Stimulated activated naive CD8-positive, alpha-beta T cell treated with anti-CD3 and anti-CD28 coated beads, Interleukin-15, amount 100 ng/mL, for 72 hours (primary cell): ENCODE measurements around the gene ADM2.

Experiments used
- ATAC-seq: fragments of 150-1000 bp; cut with Tn5 transposase; 2 replicates; pipeline ENCODE4 v1.10.0; 2021; ENCODE audit warnings: mild to moderate bottlenecking, moderate library complexity
- DNase-seq, 2 donors: peaks; one replicate each; pipeline ENCODE4 v3.0.0; 2021 to 2022
- H3K27ac Mint-ChIP-seq, 2 donors: one replicate each; pipeline ENCODE4 v1.8.0; 2022; ENCODE audit warnings: mild to moderate bottlenecking in 2 of 2, mixed read lengths in 2 of 2, moderate library complexity in 2 of 2
- H3K27me3 Mint-ChIP-seq: one replicate; pipeline ENCODE4 v1.8.0; 2022; ENCODE audit warnings: mixed read lengths
- H3K4me1 Mint-ChIP-seq: one replicate; pipeline ENCODE4 v1.8.0; 2022; ENCODE audit warnings: mild to moderate bottlenecking, mixed read lengths
- H3K4me3 Mint-ChIP-seq, 2 donors: one replicate each; pipeline ENCODE4 v1.8.0; 2022; ENCODE audit warnings: mild to moderate bottlenecking in 2 of 2, mixed read lengths in 2 of 2, moderate library complexity in 1 of 2
- H3K9me3 Mint-ChIP-seq, 2 donors: one replicate each; pipeline ENCODE4 v1.8.0; 2022; ENCODE audit warnings: mixed read lengths in 2 of 2

ADM2 gene

GRCh38 chr22:50471962-50472361, 9.4 kb upstream of the ADM2 start:
- no peak for ATAC-seq
- no peak for DNase-seq
- H3K4me3 Mint-ChIP-seq, result peak overlapping the region; percentile 91 to 98
- no peaks in the 10 kb centered on the region for H3K27me3 Mint-ChIP-seq
- H3K27ac Mint-ChIP-seq, result peak overlapping the region in 1 of 2 donors; percentile 35
- peaks cover 85% of the 10 kb centered on the region for H3K4me1 Mint-ChIP-seq
- no peaks in the 10 kb centered on the region for H3K9me3 Mint-ChIP-seq

GRCh38 chr22:50473088-50473487, 8.3 kb upstream of the ADM2 start:
- Mint-ChIP-seq H3K27me3 (no peaks in the 10 kb centered on the region), H3K9me3 (no peaks in the 10 kb centered on the region), H3K4me1 (peaks cover 75% of the 10 kb centered on the region), H3K27ac (peak overlapping the region; percentile 71 to 78), H3K4me3 (peak overlapping the region; percentile 91 to 98)
- ATAC-seq (peak; percentile 31), DNase-seq (peak; percentile 59 to 65)

DNA sequence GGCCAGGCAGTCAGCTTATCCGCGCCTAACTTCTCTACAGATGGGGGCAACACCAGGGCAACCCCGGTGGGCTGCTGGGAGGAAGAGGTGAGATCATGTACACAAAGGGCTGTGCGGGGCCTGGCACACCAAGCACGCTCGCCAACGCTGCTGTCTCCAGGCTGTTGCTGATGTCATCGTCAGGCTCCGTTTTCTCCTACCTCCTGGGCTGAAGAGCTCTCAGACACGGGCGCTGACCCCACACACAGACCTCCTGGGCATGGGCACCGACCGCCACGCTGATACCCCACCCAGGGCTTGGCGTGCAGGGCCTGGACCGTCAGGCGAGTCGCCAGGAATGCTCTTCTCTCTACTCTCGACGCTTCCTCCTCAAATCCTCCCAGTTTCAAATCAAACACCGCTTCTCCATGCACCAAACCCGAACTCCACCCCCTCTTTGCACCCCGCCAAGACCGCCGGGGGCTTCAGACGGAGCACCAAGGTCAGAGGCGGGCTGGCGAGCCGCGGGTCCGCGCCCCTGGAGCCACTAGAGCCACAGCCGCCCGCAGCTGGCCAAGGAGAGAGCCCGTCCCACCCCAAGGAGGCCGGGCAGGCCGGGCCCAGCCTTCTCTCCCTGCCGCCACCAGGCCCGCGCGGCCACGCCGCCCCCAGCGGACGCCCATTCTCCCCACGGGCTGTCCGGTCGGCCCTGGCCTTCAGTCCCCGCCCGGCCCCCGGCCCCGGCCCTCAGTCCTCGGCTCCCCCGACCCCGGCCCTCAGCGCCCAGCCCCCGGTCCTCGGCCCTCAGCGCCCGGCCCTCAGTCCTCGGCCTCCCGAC, 7.3 kb upstream of the ADM2 start:
- H3K27me3 Mint-ChIP-seq, result no peaks in the 10 kb centered on the region
- H3K4me3 Mint-ChIP-seq, result peak overlapping the region; percentile 91 to 98
- H3K27ac Mint-ChIP-seq, result peak overlapping the region; percentile 31 to 92
- H3K9me3 Mint-ChIP-seq, result no peaks in the 10 kb centered on the region
- H3K4me1 Mint-ChIP-seq, result peaks cover 65% of the 10 kb centered on the region
- ATAC-seq (no peak), DNase-seq (peak; percentile 46 to 64)

DNA sequence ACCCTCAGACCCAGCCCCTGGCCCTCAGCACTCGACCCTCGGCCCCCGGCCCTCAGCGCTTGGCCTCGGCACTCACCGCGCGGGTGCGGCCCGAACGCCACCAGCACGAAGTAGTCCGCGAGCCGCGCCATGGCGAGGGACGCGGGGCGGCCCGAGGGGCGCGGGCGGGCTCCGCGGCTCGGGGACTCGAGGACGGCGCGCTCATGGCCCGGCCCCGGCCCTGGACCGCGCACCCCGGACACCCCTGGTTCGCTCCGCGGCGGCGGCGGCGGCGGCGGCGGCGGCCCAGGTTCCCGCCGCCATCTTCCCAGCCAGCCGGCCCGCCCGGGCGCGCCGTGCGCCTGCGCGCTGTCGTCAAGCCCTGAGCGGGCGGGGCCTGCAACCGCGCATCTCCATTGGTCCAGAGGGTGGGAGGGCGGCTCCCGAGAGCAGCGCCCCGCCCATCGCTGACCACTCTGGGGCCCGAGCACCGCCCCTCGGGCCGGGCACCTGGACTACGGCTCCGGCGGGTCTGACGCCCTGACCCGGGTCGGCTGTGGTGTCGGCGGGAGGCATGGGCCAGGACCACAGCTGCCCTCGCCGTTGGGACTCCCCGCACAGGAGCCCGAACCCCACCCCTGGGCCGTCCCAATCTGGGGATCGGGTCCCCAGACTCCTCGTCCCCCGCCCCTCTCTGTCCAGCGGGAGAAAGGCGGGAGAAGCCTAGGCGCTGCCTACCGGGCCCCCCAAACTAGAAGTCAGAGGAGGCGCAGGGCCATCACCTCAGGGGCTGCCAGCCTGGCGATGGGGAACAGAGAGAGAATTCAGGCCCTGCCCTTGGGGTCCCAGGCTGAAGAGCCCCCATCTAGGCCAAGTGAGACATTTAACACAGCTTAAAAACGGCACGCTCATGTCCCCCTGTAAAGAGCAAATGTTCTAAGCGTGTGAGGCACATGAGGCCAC, 6.4 kb upstream of the ADM2 start, which contains the start of gene SBF1:
SBF1 (minus strand) TSS at position 326 of the 942 bp plus-strand sequence; CDS start at position 131, 195 bp downstream.
- ATAC-seq (peak; percentile 70), DNase-seq (peak; percentile 87 to 89)
- peak within 1 kb of the TSS; percentile 91 to 98 for H3K4me3 Mint-ChIP-seq
- H3K9me3 Mint-ChIP-seq, result no peaks in the 10 kb centered on the region
- H3K4me1 Mint-ChIP-seq, result peaks cover 60% of the 10 kb centered on the region
- peaks cover 6% of the 10 kb centered on the region for H3K27me3 Mint-ChIP-seq
- peak within 1 kb of the TSS; percentile 51 to 92 for H3K27ac Mint-ChIP-seq

- Mint-ChIP-seq H3K9me3 (no peaks in the 10 kb centered on the region), H3K4me3 (peak overlapping the region; percentile 76 to 77), H3K27me3 (peaks cover 12% of the 10 kb centered on the region), H3K4me1 (peaks cover 60% of the 10 kb centered on the region), H3K27ac (peak overlapping the region in 1 of 2 donors; percentile 39)
- ATAC-seq (no peak), DNase-seq (no peak)
These were observed 5.7 kb upstream of the ADM2 start for GRCh38 chr22:50475652-50476002.

DNA sequence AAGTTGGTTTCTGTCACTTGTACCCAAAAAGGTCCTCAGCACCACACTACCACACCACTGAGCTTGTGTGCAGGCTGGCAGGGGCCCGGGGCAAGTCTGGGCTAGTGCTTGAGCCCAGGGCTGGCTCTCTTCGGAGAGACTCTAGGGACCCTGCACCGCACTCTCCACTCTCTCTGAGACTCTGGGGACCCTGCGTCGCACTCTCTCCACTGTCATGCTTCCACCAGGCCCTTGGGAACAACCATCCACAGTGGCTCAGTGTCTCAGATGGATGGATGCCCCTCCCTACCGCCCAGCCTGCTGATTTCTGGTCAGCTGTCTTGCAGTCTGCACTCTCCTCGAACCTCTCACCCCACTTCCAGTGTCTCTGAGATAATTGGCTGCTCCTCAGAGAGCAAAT, 4.5 kb upstream of the ADM2 start:
- no peak for DNase-seq
- H3K4me1 Mint-ChIP-seq, result peaks cover 47% of the 10 kb centered on the region
- H3K9me3 Mint-ChIP-seq, result no peaks in the 10 kb centered on the region
- ATAC-seq, result no peak
- peak overlapping the region in 1 of 2 donors; percentile 16 for H3K4me3 Mint-ChIP-seq
- peak overlapping the region in 1 of 2 donors; percentile 55 for H3K27ac Mint-ChIP-seq
- H3K27me3 Mint-ChIP-seq, result peaks cover 15% of the 10 kb centered on the region

- Mint-ChIP-seq H3K9me3 (no peaks in the 10 kb centered on the region), H3K4me3 (no peak overlapping the region), H3K27ac (no peak overlapping the region), H3K4me1 (peaks cover 40% of the 10 kb centered on the region), H3K27me3 (peaks cover 15% of the 10 kb centered on the region)
- no peak for DNase-seq
- ATAC-seq, result no peak
These were observed 3.4 kb upstream of the ADM2 start for GRCh38 chr22:50477923-50478322.

DNA sequence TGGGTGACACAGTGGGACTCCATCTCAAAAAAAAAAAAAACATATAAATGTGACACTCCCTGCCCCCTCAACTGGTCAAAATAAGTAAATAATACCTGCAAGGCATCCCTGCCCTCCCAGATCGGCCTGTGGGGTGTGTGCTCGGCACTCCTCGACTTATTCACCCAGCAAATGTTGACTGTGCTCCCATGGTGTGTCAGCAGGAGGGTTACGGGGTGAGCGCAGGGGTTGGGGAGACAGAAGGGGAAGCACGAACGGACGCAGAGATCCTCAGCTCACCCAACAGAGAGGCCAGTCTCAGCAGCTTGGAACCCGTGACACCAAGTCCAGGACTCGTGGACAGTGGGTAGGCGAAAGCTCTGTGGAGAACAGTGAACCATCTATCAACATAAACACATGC, 1.6 kb upstream of the ADM2 start:
- Mint-ChIP-seq H3K4me3 (peak overlapping the region in 1 of 2 donors; percentile 69), H3K27me3 (peaks cover 15% of the 10 kb centered on the region), H3K4me1 (peaks cover 37% of the 10 kb centered on the region), H3K9me3 (no peaks in the 10 kb centered on the region), H3K27ac (no peak overlapping the region)
- ATAC-seq (no peak), DNase-seq (no peak)

DNA sequence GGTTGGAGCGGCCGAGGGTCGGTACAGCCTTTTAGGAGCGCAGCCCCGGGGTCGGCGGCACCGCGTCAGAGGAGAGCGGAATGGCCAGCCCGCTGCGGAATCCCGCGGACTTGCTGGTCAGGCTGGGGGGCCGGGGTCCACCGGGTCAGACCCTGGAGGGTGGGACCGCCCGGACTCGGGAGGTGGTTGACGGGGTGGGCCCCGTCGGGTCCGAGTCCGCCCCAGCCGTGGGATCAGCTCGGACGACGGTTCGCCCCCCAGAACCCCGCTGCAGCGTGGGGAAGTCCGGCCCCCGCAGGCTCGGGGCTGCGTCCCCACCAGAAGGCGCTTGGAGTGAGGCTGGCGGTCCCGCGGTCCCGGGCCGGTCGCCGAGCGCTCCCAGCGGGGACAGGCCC, 301 bp upstream of the ADM2 start:
- Mint-ChIP-seq H3K27ac (peak overlapping the region in 1 of 2 donors; percentile 74), H3K27me3 (peaks cover 22% of the 10 kb centered on the region), H3K9me3 (no peaks in the 10 kb centered on the region), H3K4me3 (peak overlapping the region; percentile 58 to 75), H3K4me1 (peaks cover 38% of the 10 kb centered on the region)
- ATAC-seq, result no peak
- no peak for DNase-seq

GRCh38 chr22:50482107-50483074, 1.0 kb downstream of the ADM2 start:
- H3K27ac Mint-ChIP-seq, result peak overlapping the region; percentile 88 to 95
- H3K9me3 Mint-ChIP-seq, result no peaks in the 10 kb centered on the region
- H3K27me3 Mint-ChIP-seq, result peaks cover 27% of the 10 kb centered on the region
- peak overlapping the region; percentile 86 to 94 for H3K4me3 Mint-ChIP-seq
- DNase-seq (no peak), ATAC-seq (peak; percentile 2)
- peaks cover 37% of the 10 kb centered on the region for H3K4me1 Mint-ChIP-seq

- H3K27ac Mint-ChIP-seq, result peak overlapping the region in 1 of 2 donors; percentile 42
- peak overlapping the region; percentile 45 to 94 for H3K4me3 Mint-ChIP-seq
- H3K9me3 Mint-ChIP-seq, result no peaks in the 10 kb centered on the region
- peaks cover 37% of the 10 kb centered on the region for H3K4me1 Mint-ChIP-seq
- no peak for ATAC-seq
- peaks cover 27% of the 10 kb centered on the region for H3K27me3 Mint-ChIP-seq
- DNase-seq, result no peak
These were observed 1.8 kb downstream of the ADM2 start for GRCh38 chr22:50483106-50483505.

GRCh38 chr22:50483556-50483955, 2.2 kb downstream of the ADM2 start:
- no peak overlapping the region for H3K27ac Mint-ChIP-seq
- DNase-seq (no peak), ATAC-seq (no peak)
- peaks cover 37% of the 10 kb centered on the region for H3K4me1 Mint-ChIP-seq
- no peak overlapping the region for H3K4me3 Mint-ChIP-seq
- peaks cover 27% of the 10 kb centered on the region for H3K27me3 Mint-ChIP-seq
- no peaks in the 10 kb centered on the region for H3K9me3 Mint-ChIP-seq

DNA sequence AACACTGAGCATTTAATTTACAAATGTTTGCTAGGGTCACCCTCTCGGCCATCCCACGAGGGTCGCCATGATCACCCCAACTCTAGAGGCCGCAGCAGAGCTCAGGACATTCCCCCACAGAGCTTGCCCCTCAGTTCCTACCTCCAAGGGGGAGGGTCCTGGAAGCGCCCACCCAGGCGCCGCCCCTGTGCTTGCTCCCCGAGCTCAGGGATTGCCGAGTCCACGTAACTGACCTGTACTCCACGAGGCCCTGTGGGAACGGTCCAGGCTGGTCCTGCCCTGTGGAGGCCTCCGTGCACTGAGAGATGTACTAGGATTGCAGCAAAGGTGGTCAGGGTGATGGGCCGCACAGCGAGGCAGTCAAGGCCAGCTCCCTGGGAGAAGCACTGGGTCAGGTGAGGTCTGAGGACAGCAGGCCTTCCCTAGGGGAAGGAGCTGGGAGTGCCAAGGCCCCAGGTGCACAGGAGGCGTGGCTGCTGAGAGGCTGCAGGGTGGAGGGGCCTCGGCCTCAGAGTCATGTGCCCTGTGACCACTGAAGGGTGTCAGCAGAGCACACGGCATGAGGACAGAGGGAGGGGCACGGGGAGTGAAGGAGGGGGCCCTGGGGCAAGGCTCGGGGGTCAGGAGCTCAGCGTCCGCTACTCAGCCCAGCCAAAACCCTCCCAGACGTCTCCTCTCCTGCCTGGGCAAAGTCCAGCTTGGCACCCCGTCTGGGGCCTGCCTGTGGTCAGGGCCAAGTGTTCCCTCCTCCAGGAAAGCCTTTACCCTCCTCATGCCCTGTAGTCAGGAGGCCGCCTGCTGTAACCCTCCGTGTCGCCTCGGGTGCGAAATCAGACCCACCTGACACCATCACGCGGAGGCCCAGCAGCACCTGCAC, 2.9 kb downstream of the ADM2 start:
- peaks cover 27% of the 10 kb centered on the region for H3K27me3 Mint-ChIP-seq
- no peak for ATAC-seq
- H3K4me1 Mint-ChIP-seq, result peaks cover 37% of the 10 kb centered on the region
- no peak for DNase-seq
- no peak overlapping the region for H3K4me3 Mint-ChIP-seq
- no peaks in the 10 kb centered on the region for H3K9me3 Mint-ChIP-seq
- H3K27ac Mint-ChIP-seq, result peak overlapping the region in 1 of 2 donors; percentile 74
